GM18508 (cell line): ENCODE data around the gene CFAP77.

Experiments used
- ATAC-seq: cut with Tn5 transposase; IDR thresholded peaks from one replicate; pipeline ENCODE4 v1.9.1; 2021; ENCODE audit warnings: moderate number of reproducible peaks; ENCODE audit not compliant: insufficient read depth, unreplicated experiment

Gene CFAP77

DNA sequence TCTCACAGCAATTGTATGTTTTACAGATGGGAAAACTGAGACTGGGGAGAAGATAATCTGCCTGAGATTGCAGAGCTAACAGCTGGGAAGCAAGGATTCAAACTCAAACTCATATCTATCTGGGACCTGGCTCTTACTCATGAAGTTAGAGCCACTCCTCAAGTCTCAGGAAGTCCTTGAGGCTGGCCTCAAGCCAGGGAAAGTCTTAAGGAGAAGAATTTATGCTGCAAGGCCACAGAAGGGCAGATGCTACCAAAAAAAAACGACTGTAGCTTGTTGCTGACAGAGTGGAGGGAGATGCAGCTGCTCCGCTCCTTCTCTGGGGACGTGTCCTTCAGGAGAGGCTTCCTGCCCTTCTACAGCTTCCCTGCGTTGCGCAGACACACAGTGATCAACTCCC is 212.1 kb downstream of the CFAP77 start:
- ATAC-seq = no peak
